Renal cortical epithelial cell (primary cell): ENCODE data around the gene ARHGAP24. TPM values are rescaled to one million over a fixed set of nuclear protein-coding genes. Genes with fewer than 3 reads are reported as not detected.
A peak's percentile ranks its signal among the peaks of the same experiment; 100 is the strongest.
"Not testable (repeated sequence)": the region's sequence is repeated elsewhere in the genome, so short reads cannot be mapped to it uniquely, and the experiment has no call there.

Experiments
- DNase-seq: peaks from one replicate; pipeline ENCODE4 v3.0.0-alpha.2; 2011; ENCODE audit warnings: low read depth
- total RNA-seq: library from RNA; depleted of rRNA; stranded (reverse); fragments of >200 nt; gene quantifications from 2 replicates; pipeline ENCODE4 v1.2.3, GENCODE V29; 2014

The ARHGAP24 gene
- total RNA-seq, 1 donor from 2014 or later: 63.1 TPM

GRCh38 chr4:85913931-85914694, 439.2 kb downstream of the ARHGAP24 start:
- DNase-seq: no peak

GRCh38 chr4:85915570-85915969, 440.6 kb downstream of the ARHGAP24 start:
- DNase-seq: not testable (repeated sequence)

- DNase-seq: no peak
Measured at GRCh38 chr4:85919200-85919887, 444.4 kb downstream of the ARHGAP24 start.

GRCh38 chr4:85925071-85925470, 450.1 kb downstream of the ARHGAP24 start:
- DNase-seq: no peak

GRCh38 chr4:85928775-85929591, 454.0 kb downstream of the ARHGAP24 start:
- peak; percentile 100 for DNase-seq

- DNase-seq: peak; percentile 84
Measured at GRCh38 chr4:85929961-85930665, 455.2 kb downstream of the ARHGAP24 start.

GRCh38 chr4:85932500-85933290, 457.7 kb downstream of the ARHGAP24 start:
- peak; percentile 71 for DNase-seq

- DNase-seq: peak; percentile 71
Measured at GRCh38 chr4:85933291-85933640, 458.3 kb downstream of the ARHGAP24 start.

GRCh38 chr4:85937507-85937906, 462.6 kb downstream of the ARHGAP24 start:
- DNase-seq: peak; percentile 63

GRCh38 chr4:85938062-85938461, 463.1 kb downstream of the ARHGAP24 start:
- DNase-seq: peak; percentile 65

- DNase-seq: no peak
Measured at GRCh38 chr4:85938902-85939301, 464.0 kb downstream of the ARHGAP24 start.

- DNase-seq: no peak
Measured at GRCh38 chr4:85939595-85939994, 464.6 kb downstream of the ARHGAP24 start.

GRCh38 chr4:85940151-85940550, 465.2 kb downstream of the ARHGAP24 start:
- DNase-seq: peak; percentile 86

GRCh38 chr4:85942107-85942506, 467.2 kb downstream of the ARHGAP24 start:
- DNase-seq: no peak

- no peak for DNase-seq
Measured at GRCh38 chr4:85946821-85947220, 471.9 kb downstream of the ARHGAP24 start.

- no peak for DNase-seq
Measured at GRCh38 chr4:85951099-85951498, 476.1 kb downstream of the ARHGAP24 start.

GRCh38 chr4:85952528-85952927, 477.6 kb downstream of the ARHGAP24 start:
- peak; percentile 91 for DNase-seq

GRCh38 chr4:85952972-85953650, 478.2 kb downstream of the ARHGAP24 start:
- DNase-seq: no peak

- peak; percentile 92 for DNase-seq
Measured at GRCh38 chr4:85953651-85954018, 478.7 kb downstream of the ARHGAP24 start.

- DNase-seq: peak; percentile 91
Measured at GRCh38 chr4:85955620-85956292, 480.8 kb downstream of the ARHGAP24 start.
